Head of caudate nucleus (tissue), 42 donors: ENCODE results near the gene SPOUT1.

Source experiments
- DNase-seq, 42 donors: peaks; one replicate each; pipeline versions ENCODE4 v3.0.0 to v3.0.0-alpha.2; 2020 to 2021; ENCODE audit warnings: mixed read lengths in 7 of 42
- intact Hi-C: fragments of 100-400 bp; cut with DNase I; formaldehyde crosslinking; loops from one replicate; pipeline ENCODE4 v1.15.0; 2022

Gene SPOUT1

DNA sequence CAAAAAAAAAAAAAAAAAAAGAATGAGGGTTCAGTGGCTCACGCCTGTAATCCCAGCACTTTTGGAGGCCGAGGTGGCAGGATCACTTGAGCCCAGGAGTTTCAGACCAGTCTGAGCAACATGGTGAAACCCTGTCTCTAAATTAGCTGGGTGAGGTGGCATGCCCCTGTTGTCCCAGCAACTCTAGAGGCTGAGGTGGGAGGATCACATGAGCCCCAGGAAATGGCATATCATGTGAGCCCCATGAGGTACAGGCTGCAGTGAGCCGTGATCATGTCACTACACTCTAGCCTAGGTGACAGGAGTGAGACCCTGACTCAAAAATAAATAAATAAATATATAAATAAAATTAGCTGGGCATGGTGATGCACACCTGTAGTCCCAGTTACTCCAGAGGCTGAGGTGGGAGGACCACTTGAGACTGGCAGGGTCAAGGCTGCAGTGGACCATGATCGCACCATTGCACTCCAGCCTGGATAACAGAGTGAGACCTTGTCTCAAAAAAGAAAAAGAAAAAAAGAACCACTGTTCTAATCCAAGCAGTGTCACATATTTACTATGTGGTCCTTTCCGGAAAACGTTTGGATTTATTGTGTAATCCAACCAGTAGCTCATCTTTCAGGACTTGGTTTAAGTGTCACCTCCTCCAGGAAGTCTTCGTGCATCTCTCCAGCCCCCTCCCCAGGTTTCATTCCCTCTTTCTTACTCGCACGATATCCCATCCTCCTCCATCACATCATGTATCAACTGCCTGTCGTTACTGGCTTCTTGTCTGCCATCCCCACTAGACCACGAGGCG, 12.3 kb upstream of the SPOUT1 start:
- peak in 4 of 42 donors; percentile 19 to 53 (median 34) for DNase-seq

DNA sequence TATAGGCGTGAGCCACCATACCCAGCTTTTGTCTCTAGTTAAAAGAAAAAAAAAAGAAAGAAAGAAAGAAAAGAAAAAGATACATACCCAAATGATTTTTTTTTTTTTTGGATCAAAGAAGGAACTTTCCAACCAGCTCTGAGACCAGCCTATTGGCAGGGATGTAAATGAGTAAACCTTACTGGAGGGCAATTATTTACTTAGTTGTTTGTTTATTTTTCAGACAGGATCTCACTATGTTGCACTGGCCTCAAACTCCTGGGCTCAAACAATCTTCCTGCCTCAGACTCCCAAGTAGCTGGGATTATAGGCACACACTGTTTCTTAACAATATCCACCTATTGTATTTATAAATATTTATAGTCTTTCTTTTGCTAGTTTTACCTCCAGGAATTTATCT, 10.9 kb upstream of the SPOUT1 start:
- intact Hi-C loops: no loop called here
- DNase-seq: no peak

More for the DNA sequence above, 12.3 kb upstream of the SPOUT1 start:
- intact Hi-C loops: no loop called here

DNA sequence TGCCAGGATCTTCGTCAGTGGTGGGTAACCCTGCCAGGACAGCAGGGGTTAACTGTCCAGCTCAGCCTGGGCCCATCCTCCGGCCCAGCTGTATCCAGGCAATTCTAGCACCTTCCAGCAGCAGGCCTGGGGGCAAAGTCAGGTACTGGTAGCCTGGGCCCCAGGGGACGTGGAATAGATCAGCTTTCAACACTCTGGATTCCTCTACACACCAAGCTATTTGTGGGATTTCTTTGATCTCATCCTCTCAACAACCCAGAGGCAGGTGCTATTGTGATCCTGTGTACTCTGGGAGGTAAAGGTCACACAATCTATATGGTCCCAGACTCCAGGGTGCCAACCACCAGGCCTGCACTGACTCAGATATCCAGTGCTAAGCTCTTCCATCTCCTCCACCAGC, 8.7 kb upstream of the SPOUT1 start:
- DNase-seq: no peak
- intact Hi-C loops: no loop called here

DNA sequence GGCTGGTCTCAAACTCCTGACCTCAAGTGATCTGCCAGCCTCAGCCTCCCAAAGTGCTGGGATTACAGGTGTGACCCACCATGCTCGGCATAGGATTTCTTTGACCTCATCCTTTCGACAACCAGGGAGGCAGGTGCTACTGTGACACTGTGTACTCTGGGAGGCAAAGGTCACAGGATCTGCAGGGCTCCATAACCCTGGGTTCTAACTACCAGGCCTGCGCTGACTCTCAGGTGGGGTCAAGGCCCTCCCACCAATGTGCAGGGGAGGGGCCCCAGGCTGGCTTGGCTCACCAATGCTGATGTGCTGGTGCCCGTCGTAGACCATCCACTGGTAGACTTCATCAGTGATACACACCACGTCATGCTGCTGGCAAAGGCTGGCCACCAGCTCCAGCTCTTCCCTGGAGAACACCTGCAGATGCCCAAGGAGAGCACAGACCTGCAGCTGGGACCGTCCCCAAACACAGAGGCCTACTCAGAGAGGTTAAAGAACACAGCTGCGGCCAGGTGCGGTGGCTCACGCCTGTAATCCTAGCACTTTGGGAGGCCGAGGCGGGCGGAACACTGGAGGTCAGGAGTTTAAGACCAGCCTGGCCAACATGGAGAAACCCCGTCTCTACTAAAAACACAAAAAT, 7.0 kb upstream of the SPOUT1 start:
- no peak for DNase-seq
- intact Hi-C loops: no loop called here

DNA sequence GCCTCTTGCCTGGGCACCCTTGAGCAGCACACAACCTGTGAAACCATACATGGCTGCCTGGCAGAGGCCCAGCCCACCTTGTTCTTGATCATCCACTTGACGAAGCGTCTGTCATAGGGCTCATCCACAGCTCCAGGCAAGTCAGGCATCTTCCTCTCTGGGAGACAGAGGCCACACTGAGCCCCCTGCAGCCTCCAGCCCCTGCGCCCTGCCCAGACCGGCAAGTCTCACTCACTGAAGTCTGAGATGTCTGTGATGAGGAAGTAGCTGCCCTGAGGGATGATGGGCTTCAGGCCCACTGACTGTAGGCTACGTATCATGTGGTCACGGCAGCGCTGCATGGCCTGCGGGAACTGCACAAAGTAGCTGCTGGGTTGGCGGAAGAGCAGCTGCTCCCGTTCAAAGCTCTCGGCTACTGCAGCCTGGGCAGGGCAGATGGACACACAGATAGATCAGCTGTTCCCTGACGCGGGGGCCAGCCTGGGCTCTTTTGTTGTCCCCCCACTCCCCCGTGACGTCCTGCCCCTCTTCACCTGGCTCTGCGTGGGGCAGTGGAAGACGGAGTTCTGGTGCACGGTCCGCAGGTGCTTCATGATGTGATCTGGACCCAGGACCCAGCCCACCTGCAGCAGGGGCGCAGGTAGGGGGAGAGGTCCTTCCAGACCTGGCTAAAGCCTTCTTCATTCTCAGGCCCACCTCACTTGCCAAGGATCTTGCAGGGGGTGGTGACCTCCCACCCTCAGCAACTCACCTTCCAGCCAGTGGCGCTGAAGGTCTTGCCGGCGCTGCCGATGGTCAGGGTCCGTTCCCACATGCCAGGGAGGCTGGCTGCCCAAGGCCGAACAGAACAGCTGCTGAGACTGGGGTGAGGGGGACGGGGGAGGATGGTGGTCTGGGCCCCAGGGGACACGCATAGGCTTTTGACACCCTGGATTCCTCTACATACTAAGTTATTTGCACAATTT, 5.9 kb upstream of the SPOUT1 start:
- intact Hi-C loops: no loop called here
- no peak for DNase-seq

DNA sequence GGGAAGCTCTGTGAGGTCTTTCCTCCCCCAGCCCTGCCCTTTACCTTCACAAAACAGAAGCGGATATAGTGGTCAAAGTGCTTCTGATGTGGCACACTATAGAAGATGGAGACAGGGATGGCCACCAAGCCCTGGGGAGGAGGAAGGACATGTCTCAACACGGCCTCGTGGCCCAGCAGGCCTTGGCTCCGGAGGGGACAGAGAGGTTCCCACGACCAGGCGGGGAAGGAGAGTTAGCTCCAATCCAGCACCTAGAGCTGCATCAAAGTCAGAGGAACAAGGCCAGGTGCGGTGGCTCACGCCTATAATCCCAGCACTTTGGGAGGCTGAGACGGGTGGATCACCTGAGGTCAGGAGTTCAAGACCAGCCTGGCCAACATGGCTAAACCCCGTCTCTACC, 4.1 kb upstream of the SPOUT1 start:
- DNase-seq: no peak
- intact Hi-C loops: no loop called here

DNA sequence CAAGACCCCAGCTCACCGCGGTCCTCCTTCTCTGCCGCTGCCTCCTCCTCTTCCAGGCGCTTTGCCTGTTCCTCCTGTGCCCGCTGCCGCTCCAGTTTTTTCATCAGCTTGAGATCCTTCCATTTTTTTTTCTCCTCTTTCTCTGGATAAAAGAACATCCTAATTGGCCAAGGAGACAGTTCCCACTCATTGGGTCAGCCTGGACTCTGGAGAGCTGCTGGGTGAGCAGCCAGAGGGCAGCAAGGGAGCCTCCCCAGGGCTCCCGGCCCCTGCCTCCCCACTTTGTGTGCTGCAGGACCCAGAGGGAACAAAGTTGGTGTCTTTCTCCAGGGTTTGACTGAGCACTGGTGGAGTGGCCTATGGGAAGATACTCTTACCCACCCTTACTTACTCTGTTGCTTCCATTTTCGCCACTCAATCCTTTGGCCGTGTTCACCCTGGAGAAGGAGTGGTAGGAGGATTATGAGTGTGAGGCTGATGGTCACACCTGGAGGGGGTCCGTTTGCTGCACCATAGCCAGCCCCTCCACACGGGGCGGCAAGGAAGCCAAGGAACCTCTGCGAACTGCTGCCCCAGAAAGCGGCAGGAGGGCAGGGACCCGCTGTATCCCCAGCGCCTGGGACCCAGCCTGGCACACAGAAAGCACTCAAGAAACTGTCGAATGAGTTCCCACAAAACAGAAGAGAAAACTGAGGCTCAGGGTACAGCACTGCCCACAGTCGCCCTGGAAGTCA, 708 bp downstream of the SPOUT1 start:
- DNase-seq: no peak
- intact Hi-C loops: no loop called here

DNA sequence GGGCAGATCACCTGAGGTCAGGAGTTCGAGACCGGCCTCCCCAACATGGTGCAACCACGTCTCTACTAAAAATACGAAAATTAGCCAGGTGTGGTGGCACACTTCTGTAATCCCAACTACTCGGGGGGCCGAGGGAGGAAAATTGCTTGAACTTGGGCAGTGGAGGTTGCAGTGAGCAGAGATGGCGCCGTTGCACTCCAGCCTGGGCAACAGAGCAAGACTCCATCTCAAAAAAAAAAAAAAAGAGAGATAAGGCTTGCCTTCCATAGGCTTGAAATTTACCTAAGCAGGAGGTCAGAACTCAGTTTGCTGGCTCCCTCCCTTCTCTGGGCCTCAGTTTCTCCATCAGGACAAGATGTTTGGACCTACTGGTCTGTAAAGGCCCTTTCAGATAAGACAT, 1.3 kb downstream of the SPOUT1 start:
- DNase-seq: no peak
- intact Hi-C loops: no loop called here

DNA sequence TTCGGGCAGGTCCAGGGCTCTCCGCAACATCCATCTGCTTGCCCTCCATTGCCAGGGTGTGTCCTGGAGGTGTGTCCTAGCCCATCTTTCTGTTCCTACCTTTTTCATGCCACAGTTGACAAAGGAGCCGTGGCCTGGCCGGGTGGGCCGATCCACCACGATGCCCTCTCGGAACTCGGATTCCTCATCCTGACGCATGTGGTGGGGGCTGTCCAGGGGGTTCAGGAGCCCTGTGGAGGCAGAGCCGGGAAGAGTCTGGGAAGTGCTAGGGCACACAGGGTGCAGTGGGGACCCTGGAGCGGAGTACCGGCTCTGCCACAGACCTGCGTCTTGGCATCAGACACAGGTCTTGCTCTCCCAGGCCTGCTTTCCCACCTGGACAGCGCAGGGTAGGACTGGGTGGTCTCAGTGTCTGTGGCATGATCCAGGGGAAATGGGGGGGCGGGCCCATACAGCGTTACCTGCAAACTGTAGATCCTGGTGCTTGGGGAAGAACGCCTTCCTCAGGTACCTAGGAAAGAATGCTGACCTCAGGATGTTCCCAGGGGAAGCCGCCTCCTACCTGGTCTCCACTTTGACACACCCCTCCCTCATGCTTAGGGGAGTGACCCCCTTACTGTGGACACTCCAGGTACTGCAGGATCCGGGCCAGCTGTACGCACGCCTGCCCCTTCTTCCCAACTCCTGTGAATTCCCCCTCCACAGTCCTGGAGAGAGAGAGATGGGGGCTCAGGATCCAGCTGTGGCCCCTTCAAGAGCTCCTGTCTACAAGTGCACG, 3.5 kb downstream of the SPOUT1 start:
- no peak for DNase-seq
- intact Hi-C loops: no loop called here

DNA sequence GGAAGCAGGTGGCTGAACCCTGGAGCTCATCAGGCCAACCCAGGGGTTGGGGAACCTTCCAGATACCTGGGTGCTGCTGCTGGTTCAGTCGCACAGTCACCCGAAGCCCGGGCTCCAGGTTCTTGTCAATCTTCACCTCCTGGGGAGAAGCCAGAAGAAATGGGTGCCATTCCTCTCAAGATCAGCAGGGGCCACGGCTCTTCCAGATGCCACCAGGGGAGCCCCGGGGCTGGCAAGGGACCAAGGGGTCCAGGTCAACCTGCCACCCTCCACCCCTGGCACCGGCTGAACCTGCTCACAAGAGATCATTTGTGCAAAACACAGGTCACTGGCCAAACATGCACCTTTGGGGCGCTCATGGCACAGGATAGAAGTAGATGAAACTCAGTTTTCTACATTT, 4.7 kb downstream of the SPOUT1 start:
- intact Hi-C loops: no loop called here
- no peak for DNase-seq

DNA sequence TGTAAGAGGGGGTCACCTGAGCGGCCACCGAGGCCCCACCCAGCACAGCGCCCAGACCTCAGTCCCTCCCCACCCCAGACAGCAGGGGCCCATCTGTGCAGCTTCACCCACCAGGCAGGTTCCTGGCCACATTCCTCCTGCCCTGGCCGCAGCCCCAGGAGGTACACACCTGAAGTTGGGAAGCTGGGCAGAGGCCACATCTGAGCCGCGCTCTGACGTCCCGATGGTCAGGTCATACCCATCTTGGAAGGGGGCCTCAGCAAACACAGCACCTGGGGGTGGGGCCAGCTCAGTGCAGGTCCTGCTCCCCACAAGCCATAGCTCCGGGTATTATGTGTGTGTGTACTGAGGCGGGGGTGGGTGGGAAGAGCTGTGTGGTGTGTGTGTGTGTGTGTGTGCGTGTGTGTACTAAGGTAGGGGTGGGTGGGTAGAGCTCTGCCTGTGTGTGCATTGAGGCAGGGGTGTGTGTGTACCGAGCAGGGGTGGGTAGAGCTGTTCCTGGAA, 5.6 kb downstream of the SPOUT1 start:
- intact Hi-C loops: no loop called here
- DNase-seq: peak in 2 of 42 donors; percentile 30 to 44

DNA sequence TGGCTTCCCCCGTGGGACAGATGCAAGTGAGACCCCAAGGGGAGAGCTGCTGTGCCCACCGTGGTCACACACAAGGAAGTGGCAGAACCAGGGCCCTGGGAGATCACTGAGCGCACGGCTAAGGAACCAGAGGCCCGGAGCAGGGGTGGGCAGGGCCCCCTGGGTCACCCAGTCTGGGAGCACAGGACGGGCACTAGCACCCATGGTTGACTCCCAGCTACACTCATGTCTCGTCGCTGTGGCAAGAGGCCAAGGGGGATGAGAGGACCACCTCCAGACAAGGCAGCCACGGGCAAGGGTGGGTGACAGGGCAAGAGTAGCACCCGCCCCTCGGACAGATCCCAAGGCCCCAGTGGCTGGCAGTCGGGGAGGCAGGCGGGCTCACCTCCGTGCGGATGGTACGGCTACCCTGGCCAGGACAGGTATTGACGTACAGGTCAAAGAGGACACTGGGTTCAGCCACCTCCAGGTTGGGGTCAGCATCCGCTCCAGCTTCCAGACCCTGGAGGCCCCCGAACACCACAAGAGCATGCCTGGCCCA, 6.2 kb downstream of the SPOUT1 start:
- intact Hi-C loops: no loop called here
- DNase-seq: no peak

DNA sequence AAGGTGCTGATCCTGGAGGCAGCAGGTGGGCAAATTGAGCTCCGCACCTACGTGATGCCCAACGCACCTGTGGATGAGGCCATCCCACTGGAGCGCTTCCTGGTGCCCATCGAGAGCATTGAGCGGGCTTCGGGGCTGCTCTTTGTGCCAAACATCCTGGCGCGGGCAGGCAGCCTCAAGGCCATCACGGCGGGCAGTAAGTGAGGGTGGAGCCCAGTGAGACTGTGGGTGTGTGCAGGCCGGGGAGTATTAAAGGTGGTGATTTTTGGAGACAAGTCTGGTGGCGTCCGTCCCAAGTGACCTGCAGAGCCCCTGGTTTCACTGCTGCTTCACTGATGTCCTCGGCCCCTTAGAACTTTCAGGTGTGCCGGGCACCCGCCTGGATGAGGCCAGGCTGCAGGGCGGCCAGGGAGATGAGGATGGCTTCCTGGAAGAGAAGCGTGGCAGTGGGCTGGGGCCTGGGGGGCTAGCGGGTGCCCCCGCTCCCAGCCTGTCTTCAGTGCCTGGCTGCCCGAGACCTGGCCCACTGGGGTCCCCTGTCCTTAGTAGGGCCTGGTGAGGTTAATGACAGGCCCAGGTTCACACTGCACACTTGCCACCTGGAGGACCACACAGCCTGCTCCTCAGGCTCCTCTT, 7.1 kb downstream of the SPOUT1 start:
- no peak for DNase-seq
- intact Hi-C loops: no loop called here

DNA sequence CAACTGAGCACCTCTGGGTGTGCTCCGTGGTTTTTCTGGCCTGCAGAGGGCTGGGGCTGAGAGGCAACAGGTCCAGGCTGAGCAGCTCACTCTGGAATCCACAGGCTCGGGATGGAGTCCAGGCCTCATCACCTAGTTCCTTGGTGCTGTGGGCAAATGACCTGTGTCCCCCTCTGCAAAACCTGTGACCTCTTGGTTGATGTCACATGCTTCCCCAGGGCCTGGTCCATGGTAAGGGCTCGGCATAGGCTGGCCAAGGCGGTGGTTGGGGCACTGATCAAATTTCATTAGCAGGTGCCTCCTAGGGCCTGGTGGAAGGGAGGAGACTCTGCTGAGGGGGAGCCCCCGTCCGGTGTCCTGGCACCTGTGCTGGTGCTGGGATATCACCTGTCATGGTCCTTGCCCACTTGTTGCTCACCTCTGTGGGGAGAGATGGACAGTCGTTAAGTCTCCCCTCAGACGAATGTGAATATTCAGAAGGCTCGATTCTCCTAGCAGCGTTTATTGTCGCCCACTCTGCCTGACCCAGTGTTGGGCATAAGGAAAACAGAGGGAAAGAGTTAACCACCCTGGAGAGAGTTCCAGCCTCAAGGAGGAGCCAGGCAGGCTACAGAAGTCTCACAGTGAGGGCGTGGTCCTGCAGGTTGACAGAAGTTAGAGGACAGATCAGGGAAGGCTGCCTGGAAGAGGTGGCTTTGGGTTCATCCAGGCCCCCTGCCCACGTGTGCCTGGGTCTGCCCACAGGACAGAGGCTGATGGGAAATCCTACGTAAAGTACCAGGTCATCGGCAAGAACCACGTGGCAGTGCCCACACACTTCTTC, 7.8 kb downstream of the SPOUT1 start:
- DNase-seq: no peak
- intact Hi-C loops: no loop called here

DNA sequence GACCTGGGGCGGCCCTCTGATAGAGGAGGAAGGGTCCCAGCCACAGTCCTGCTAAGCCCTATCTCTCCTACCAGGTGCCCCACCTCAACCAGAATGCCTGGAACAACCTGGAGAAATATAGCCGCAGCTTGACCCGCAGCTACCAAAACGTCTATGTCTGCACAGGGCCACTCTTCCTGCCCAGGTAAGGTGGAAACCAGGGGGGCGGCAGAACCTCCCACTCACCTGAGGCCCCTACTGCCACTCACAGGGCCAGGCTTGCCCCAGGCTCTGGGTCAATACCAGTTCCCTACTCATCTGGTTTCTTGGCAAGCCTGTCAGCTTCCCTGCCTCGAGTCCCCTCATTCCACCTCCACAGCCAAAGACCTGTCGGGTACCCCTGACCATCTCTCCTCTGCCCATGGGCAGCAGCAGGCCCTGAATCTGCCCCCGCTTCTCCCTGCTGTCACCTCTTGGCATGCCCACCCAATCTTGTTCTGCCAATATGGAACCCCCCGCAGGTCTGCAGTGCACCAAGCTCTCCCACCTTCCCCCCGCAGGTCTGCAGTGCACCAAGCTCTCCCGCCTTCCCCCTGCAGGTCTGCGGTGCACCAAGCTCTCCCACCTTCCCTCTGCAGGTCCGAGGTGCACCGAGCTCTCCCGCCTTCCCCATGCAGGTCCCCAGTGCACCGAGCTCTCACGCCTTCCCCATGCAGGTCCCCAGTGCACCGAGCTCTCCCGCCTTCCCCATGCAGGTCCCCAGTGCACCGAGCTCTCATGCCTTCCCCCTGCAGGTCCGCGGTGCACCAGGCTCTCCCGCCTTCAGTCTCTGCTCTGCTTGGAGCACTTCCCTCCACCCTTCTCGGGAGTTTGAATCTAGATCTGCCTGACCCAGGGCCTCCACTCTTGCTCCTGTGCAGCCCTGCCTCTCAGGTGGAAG, 8.7 kb downstream of the SPOUT1 start:
- DNase-seq: no peak
- intact Hi-C loops: no loop called here
